GM18517 (cell line): Measurements from ENCODE around the gene DENND1C.

Source experiments
- ATAC-seq: cut with Tn5 transposase; IDR thresholded peaks from one replicate; pipeline ENCODE4 v1.9.1; 2021; ENCODE audit warnings: mild to moderate bottlenecking, moderate library complexity; ENCODE audit not compliant: unreplicated experiment

Gene DENND1C

GRCh38 chr19:6481541-6482342, at the start of gene DENND1C:
DENND1C (minus strand) TSS chr19:6481787; CDS start chr19:6481695, 92 bp downstream.
- ATAC-seq, result no peak

- peak; percentile 41 for ATAC-seq
These were observed 49.0 kb upstream of the DENND1C start, which contains the start of gene TNFSF9 for GRCh38 chr19:6530386-6531162. TNFSF9 (plus strand) TSS chr19:6531026; CDS start chr19:6531037, 11 bp downstream.

- no peak for ATAC-seq
These were observed 48.4 kb upstream of the DENND1C start for GRCh38 chr19:6529937-6530385.

- no peak for ATAC-seq
These were observed 47.8 kb upstream of the DENND1C start for GRCh38 chr19:6529351-6529750.

- ATAC-seq, result peak; percentile 4
These were observed 47.0 kb upstream of the DENND1C start for GRCh38 chr19:6528544-6529121.

GRCh38 chr19:6527893-6528543, 46.4 kb upstream of the DENND1C start:
- peak; percentile 54 for ATAC-seq

GRCh38 chr19:6524311-6524710, 42.7 kb upstream of the DENND1C start:
- no peak for ATAC-seq

- ATAC-seq, result no peak
These were observed 41.1 kb upstream of the DENND1C start for GRCh38 chr19:6522712-6523111.

GRCh38 chr19:6521718-6522646, 40.4 kb upstream of the DENND1C start:
- ATAC-seq, result peak; percentile 42

GRCh38 chr19:6519289-6519688, 37.7 kb upstream of the DENND1C start:
- no peak for ATAC-seq

- peak; percentile 32 for ATAC-seq
These were observed 36.7 kb upstream of the DENND1C start for GRCh38 chr19:6518145-6518911.

- ATAC-seq, result no peak
These were observed 35.2 kb upstream of the DENND1C start for GRCh38 chr19:6516659-6517291.

- ATAC-seq, result peak; percentile 47
These were observed 34.6 kb upstream of the DENND1C start for GRCh38 chr19:6516018-6516658.

GRCh38 chr19:6514926-6515544, 33.4 kb upstream of the DENND1C start:
- ATAC-seq, result no peak

- ATAC-seq, result no peak
These were observed 32.5 kb upstream of the DENND1C start for GRCh38 chr19:6514089-6514488.

- no peak for ATAC-seq
These were observed 29.0 kb upstream of the DENND1C start for GRCh38 chr19:6510618-6511017.

GRCh38 chr19:6509118-6509971, 27.8 kb upstream of the DENND1C start:
- no peak for ATAC-seq
